Lower leg skin (tissue), 3 donors: ENCODE measurements around the gene FCRL4.

Experiments
- CTCF ChIP-seq, 3 donors: fragments of 450-650 bp; IDR thresholded peaks; one replicate each; pipeline ENCODE4 v1.5.1; 2016; ENCODE audit warnings: antibody characterized with exemption in 3 of 3, mild to moderate bottlenecking in 3 of 3, moderate library complexity in 2 of 3
- POLR2A ChIP-seq, 2 donors: fragments of 450-650 bp; IDR thresholded peaks; one replicate each; pipeline ENCODE4 v1.6.1; 2016 to 2017; ENCODE audit warnings: antibody characterized with exemption in 2 of 2, mild to moderate bottlenecking in 1 of 2, moderate library complexity in 1 of 2

- TF ChIP-seq CTCF (IDR thresholded peaks at IDR 0.05) = no peak
- no peak for TF ChIP-seq POLR2A (IDR thresholded peaks at IDR 0.05)
Observed at GRCh38 chr1:157542676-157543075, 55.2 kb downstream of the FCRL4 start.
